ENCODE results near the gene VSIG8. TPM values are rescaled to one million over a fixed set of nuclear protein-coding genes. Genes with fewer than 3 reads are reported as not detected.

Gene VSIG8
- total RNA-seq, 1 experiment from 2014 or later: not detected

GRCh38 chr1:159862031-159862430 lies 426 bp downstream of the VSIG8 start (continued):
- no peak for TF ChIP-seq ZNF138 (CRISPR knock-in tag; conservative IDR thresholded peaks at IDR 0.05)
- no peak for TF ChIP-seq ATF2 (CRISPR knock-in tag; IDR thresholded peaks at IDR 0.05; ENCODE audit: borderline replicate concordance, low read depth)
- no peak for TF ChIP-seq TEAD1 (CRISPR knock-in tag; IDR thresholded peaks at IDR 0.05)
- TF ChIP-seq ARID4B (CRISPR knock-in tag; IDR thresholded peaks at IDR 0.05; ENCODE audit: borderline replicate concordance): no peak
- no peak for TF ChIP-seq ERG (CRISPR knock-in tag; IDR thresholded peaks at IDR 0.05)
- TF ChIP-seq, protein P1, sequence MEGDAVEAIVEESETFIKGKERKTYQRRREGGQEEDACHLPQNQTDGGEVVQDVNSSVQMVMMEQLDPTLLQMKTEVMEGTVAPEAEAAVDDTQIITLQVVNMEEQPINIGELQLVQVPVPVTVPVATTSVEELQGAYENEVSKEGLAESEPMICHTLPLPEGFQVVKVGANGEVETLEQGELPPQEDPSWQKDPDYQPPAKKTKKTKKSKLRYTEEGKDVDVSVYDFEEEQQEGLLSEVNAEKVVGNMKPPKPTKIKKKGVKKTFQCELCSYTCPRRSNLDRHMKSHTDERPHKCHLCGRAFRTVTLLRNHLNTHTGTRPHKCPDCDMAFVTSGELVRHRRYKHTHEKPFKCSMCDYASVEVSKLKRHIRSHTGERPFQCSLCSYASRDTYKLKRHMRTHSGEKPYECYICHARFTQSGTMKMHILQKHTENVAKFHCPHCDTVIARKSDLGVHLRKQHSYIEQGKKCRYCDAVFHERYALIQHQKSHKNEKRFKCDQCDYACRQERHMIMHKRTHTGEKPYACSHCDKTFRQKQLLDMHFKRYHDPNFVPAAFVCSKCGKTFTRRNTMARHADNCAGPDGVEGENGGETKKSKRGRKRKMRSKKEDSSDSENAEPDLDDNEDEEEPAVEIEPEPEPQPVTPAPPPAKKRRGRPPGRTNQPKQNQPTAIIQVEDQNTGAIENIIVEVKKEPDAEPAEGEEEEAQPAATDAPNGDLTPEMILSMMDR (IDR thresholded peaks at IDR 0.05): no peak
- TF ChIP-seq, protein P2, sequence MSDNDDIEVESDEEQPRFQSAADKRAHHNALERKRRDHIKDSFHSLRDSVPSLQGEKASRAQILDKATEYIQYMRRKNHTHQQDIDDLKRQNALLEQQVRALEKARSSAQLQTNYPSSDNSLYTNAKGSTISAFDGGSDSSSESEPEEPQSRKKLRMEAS (CRISPR knock-in tag; IDR thresholded peaks at IDR 0.05): no peak
- TF ChIP-seq JUN (CRISPR knock-in tag; IDR thresholded peaks at IDR 0.05): no peak

DNA sequence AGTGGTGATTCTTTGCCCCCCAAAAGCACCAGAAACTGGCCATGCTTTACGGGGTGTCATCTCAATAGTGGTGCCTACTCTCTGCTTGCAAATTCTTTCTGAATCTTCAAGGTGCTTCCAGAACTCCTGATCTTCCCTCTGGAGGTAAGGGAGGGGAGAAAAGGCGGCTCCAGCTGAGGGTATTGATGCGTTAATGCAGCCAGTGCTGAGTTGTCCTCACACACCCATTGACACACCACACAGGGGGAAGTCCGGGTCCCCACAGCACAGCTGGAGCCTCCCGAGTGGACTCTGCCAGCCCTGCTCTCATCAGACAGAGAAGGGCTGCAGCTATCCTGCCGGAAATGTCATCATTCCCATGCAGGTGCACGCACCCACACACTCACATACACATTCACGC lies 1.2 kb downstream of the VSIG8 start:
- ChIA-PET POLR2A (no interaction called here), CTCF (interaction anchor here (0.8 to 2.5 kb wide), 5 partner anchors 10 to 71 kb away, joined by 3 to 8 read pairs (median 4); no protein-coding TSS in a partner anchor)
- H3K4me1 Mint-ChIP-seq: peaks cover 2% of the 10 kb centered on the region; the same call in 1 of the 2 replicates
- H3K27ac Mint-ChIP-seq: no peak overlapping the region
- DNase-seq (ENCODE audit: low spot score): no peak
- no peak for TF ChIP-seq ZNF425 (CRISPR knock-in tag; conservative IDR thresholded peaks at IDR 0.05)
- no peak for TF ChIP-seq ATF2 (CRISPR knock-in tag; IDR thresholded peaks at IDR 0.05; ENCODE audit: borderline replicate concordance, low read depth)
- no peak for TF ChIP-seq TEAD1 (CRISPR knock-in tag; IDR thresholded peaks at IDR 0.05)
- TF ChIP-seq JUN (CRISPR knock-in tag; IDR thresholded peaks at IDR 0.05): no peak
- TF ChIP-seq GABPB1 (CRISPR knock-in tag; IDR thresholded peaks at IDR 0.05): no peak
- no peak for TF ChIP-seq E2F1 (CRISPR knock-in tag; IDR thresholded peaks at IDR 0.05)
- TF ChIP-seq ZBTB21 (CRISPR knock-in tag; IDR thresholded peaks at IDR 0.05; ENCODE audit: borderline replicate concordance): no peak
- TF ChIP-seq, protein P2 (CRISPR knock-in tag; IDR thresholded peaks at IDR 0.05): no peak
- H3K4me3 Mint-ChIP-seq: no peak overlapping the region
- H3K9me3 Mint-ChIP-seq: no peaks in the 10 kb centered on the region
- peaks cover 15% of the 10 kb centered on the region for H3K27me3 Mint-ChIP-seq (ENCODE audit: low read depth)
- ATAC-seq: no peak
- no peaks in the 10 kb centered on the region for H3K36me3 Mint-ChIP-seq
